HepG2 (cell line): ENCODE measurements around the gene PRKRIP1. TPM values are rescaled to one million over a fixed set of nuclear protein-coding genes. Genes with fewer than 3 reads are reported as not detected.

Experiments used
- AHDC1 ChIP-seq: sonication (generic); formaldehyde crosslinking; IDR thresholded peaks from 2 replicates; pipeline ENCODE4 v1.5.1; 2020; ENCODE audit warnings: mild to moderate bottlenecking, missing genetic modification reagents, borderline replicate concordance
- CREM ChIP-seq, 2 experiments: sonication (generic) in 1 of 2; formaldehyde crosslinking in 1 of 2; IDR thresholded peaks; 2 replicates each; pipeline versions ENCODE4 v1.4.0 to v1.6.1; 2016 to 2020; ENCODE audit warnings: antibody characterized with exemption in 1 of 2, mild to moderate bottlenecking in 1 of 2, missing genetic modification reagents in 1 of 2
- DPF2 ChIP-seq: sonication (generic); formaldehyde crosslinking; IDR thresholded peaks from 2 replicates; pipeline ENCODE4 v1.4.0; 2020; ENCODE audit warnings: mild to moderate bottlenecking, low read depth, missing genetic modification reagents, borderline replicate concordance
- HDAC1 ChIP-seq: sonication (generic); formaldehyde crosslinking; IDR thresholded peaks from 2 replicates; pipeline ENCODE4 v1.5.1; 2020; ENCODE audit warnings: mild to moderate bottlenecking, missing genetic modification reagents
- HMGA1 ChIP-seq: sonication (generic); formaldehyde crosslinking; conservative IDR thresholded peaks from 2 replicates; pipeline ENCODE4 v1.4.0; 2020; ENCODE audit warnings: missing genetic modification reagents
- IKZF1 ChIP-seq: fragments of 450-650 bp; IDR thresholded peaks from 2 replicates; pipeline ENCODE4 v1.7.1; 2016
- NR1H2 ChIP-seq: sonication (generic); formaldehyde crosslinking; IDR thresholded peaks from 2 replicates; pipeline ENCODE4 v1.8.1; 2022; ENCODE audit warnings: low read depth, missing genetic modification reagents, borderline replicate concordance
- SOX5 ChIP-seq: IDR thresholded peaks from 2 replicates; pipeline ENCODE4 v1.6.1; 2016; ENCODE audit warnings: borderline replicate concordance
- SSRP1 ChIP-seq: IDR thresholded peaks from 2 replicates; pipeline ENCODE4 v1.6.1; 2016; ENCODE audit warnings: control low read depth
- ZNF607 ChIP-seq: sonication (generic); formaldehyde crosslinking; IDR thresholded peaks from 2 replicates; pipeline ENCODE4 v1.5.1; 2020; ENCODE audit warnings: missing genetic modification reagents, mild to moderate bottlenecking, borderline replicate concordance
- ZNF773 ChIP-seq: sonication (generic); formaldehyde crosslinking; IDR thresholded peaks from 2 replicates; pipeline ENCODE4 v1.4.0; 2020; ENCODE audit warnings: missing genetic modification reagents, borderline replicate concordance
- polyA plus RNA-seq, 8 experiments: library from polyadenylated mRNA; depleted of rRNA in 3 of 8; stranded (reverse) in 7 of 8; unstranded in 1 of 8; fragments of >200 nt; fragmentation: Illumina TruSeq in 4 of 8; extraction: Trizol in 4 of 8; gene quantifications; 2 replicates each; pipeline versions ENCODE4 v1.2.1 to v1.2.3, GENCODE V29; 2011 to 2016; ENCODE audit warnings: low read depth in 4 of 8, missing spikeins in 1 of 8, mixed read lengths in 1 of 8; ENCODE audit not compliant: insufficient read depth in 1 of 8
- total RNA-seq, 5 experiments: library from RNA; depleted of rRNA; stranded (reverse); fragments of >200 nt; fragmentation: Illumina TruSeq; extraction: Trizol; gene quantifications; 2 replicates each; pipeline ENCODE4 v1.2.3, GENCODE V29; 2016; ENCODE audit warnings: low read depth in 1 of 5
- TF ChIP-seq, protein P1 (sequence below): sonication (generic); formaldehyde crosslinking; IDR thresholded peaks from 2 replicates; pipeline ENCODE4 v1.4.0; 2020; ENCODE audit warnings: missing genetic modification reagents, mild to moderate bottlenecking, borderline replicate concordance
- TF ChIP-seq, protein P2 (sequence below): sonication (generic); formaldehyde crosslinking; IDR thresholded peaks from 2 replicates; pipeline ENCODE4 v1.5.1; 2020; ENCODE audit warnings: missing genetic modification reagents, mild to moderate bottlenecking, borderline replicate concordance
- TF ChIP-seq, protein P3 (sequence below): sonication (generic); formaldehyde crosslinking; IDR thresholded peaks from 2 replicates; pipeline ENCODE4 v1.4.0; 2020; ENCODE audit warnings: missing genetic modification reagents, mild to moderate bottlenecking, borderline replicate concordance

Gene PRKRIP1
- total and polyA plus RNA-seq, 2 of the 13 experiments (the other 11 are each of a cell fraction or from before 2014, with no cell fraction given) = 13.2 to 16.8 TPM

- TF ChIP-seq, protein P1, sequence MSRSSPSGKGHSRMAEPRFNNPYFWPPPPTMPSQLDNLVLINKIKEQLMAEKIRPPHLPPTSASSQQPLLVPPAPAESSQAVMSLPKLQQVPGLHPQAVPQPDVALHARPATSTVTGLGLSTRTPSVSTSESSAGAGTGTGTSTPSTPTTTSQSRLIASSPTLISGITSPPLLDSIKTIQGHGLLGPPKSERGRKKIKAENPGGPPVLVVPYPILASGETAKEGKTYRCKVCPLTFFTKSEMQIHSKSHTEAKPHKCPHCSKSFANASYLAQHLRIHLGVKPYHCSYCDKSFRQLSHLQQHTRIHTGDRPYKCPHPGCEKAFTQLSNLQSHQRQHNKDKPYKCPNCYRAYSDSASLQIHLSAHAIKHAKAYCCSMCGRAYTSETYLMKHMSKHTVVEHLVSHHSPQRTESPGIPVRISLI = 0 out of 2 replicates have a peak, but pooled peaks have one; percentile 26
- TF ChIP-seq SOX5 (CRISPR knock-in tag) (no peak; the same call in 1 of the 2 replicates), AHDC1 (CRISPR knock-in tag) (0 out of 2 replicates have a peak, but pooled peaks have one; percentile 14), SSRP1 (peak; percentile 32; the same call in 1 of the 2 replicates), HMGA1 (CRISPR knock-in tag) (no peak), CREM (IDR thresholded peaks at IDR 0.05) (peak; percentile 99), CREM (CRISPR knock-in tag; IDR thresholded peaks at IDR 0.05) (peak; percentile 85), DPF2 (CRISPR knock-in tag) (no peak), ZNF773 (CRISPR knock-in tag) (no peak), ZNF607 (CRISPR knock-in tag) (peak; percentile 89), IKZF1 (no peak), HDAC1 (peak; percentile 75), NR1H2 (no peak)
- TF ChIP-seq, protein P2, sequence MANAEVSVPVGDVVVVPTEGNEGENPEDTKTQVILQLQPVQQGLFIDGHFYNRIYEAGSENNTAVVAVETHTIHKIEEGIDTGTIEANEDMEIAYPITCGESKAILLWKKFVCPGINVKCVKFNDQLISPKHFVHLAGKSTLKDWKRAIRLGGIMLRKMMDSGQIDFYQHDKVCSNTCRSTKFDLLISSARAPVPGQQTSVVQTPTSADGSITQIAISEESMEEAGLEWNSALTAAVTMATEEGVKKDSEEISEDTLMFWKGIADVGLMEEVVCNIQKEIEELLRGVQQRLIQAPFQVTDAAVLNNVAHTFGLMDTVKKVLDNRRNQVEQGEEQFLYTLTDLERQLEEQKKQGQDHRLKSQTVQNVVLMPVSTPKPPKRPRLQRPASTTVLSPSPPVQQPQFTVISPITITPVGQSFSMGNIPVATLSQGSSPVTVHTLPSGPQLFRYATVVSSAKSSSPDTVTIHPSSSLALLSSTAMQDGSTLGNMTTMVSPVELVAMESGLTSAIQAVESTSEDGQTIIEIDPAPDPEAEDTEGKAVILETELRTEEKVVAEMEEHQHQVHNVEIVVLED (CRISPR knock-in tag) = peak; percentile 78
- TF ChIP-seq, protein P3, sequence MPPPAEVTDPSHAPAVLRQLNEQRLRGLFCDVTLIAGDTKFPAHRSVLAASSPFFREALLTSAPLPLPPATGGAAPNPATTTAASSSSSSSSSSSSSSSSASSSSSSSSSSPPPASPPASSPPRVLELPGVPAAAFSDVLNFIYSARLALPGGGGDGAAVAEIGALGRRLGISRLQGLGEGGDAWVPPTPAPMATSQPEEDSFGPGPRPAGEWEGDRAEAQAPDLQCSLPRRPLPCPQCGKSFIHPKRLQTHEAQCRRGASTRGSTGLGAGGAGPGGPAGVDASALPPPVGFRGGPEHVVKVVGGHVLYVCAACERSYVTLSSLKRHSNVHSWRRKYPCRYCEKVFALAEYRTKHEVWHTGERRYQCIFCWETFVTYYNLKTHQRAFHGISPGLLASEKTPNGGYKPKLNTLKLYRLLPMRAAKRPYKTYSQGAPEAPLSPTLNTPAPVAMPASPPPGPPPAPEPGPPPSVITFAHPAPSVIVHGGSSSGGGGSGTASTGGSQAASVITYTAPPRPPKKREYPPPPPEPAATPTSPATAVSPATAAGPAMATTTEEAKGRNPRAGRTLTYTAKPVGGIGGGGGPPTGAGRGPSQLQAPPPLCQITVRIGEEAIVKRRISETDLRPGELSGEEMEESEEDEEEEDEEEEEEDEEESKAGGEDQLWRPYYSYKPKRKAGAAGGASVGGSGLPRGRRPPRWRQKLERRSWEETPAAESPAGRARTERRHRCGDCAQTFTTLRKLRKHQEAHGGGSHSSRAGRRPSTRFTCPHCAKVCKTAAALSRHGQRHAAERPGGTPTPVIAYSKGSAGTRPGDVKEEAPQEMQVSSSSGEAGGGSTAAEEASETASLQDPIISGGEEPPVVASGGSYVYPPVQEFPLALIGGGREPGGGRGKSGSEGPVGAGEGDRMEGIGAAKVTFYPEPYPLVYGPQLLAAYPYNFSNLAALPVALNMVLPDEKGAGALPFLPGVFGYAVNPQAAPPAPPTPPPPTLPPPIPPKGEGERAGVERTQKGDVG (CRISPR knock-in tag) = no peak
These were observed at the start of gene PRKRIP1 (continued) for GRCh38 chr7:102395873-102396709.
